Astrocyte (in vitro differentiated cells and primary cell): ENCODE measurements around the gene KBTBD12. TPM values are rescaled to one million over a fixed set of nuclear protein-coding genes. Genes with fewer than 3 reads are reported as not detected.

Source experiments
- DNase-seq: peaks from one replicate; pipeline ENCODE4 v3.0.0-alpha.2; 2010; ENCODE audit warnings: low read depth
- FAIRE-seq: peaks from 2 replicates; lab custom pipeline; 2011; peaks lifted over from hg19 to GRCh38; lab: Jason Lieb, UNC
- H2AFZ ChIP-seq: 2 replicates; pipeline ENCODE4 v1.6.0; 2012; ENCODE audit warnings: low read depth, low read length, inconsistent platforms
- H3K27ac ChIP-seq: 2 replicates; pipeline ENCODE4 v1.5.1; 2011; ENCODE audit warnings: low read depth, low read length, inconsistent platforms
- H3K27me3 ChIP-seq: 2 replicates; pipeline ENCODE4 v1.6.0; 2011; ENCODE audit warnings: low read length, inconsistent platforms; ENCODE audit not compliant: insufficient read depth
- H3K36me3 ChIP-seq: 2 replicates; pipeline ENCODE4 v1.5.1; 2011; ENCODE audit warnings: low read length, inconsistent platforms; ENCODE audit not compliant: insufficient read depth
- H3K4me1 ChIP-seq: 2 replicates; pipeline ENCODE4 v1.5.1; 2011; ENCODE audit warnings: low read length, inconsistent platforms; ENCODE audit not compliant: insufficient read depth
- H3K4me2 ChIP-seq: 2 replicates; pipeline ENCODE4 v1.6.0; 2012; ENCODE audit warnings: low read length, inconsistent platforms
- H3K4me3 ChIP-seq: 2 replicates; pipeline ENCODE4 v1.5.1; 2011; ENCODE audit warnings: low read depth, mild to moderate bottlenecking, low read length, inconsistent platforms; ENCODE audit not compliant: insufficient read depth
- H3K79me2 ChIP-seq: 2 replicates; pipeline ENCODE4 v1.6.0; 2012; ENCODE audit warnings: mild to moderate bottlenecking, low read length, inconsistent platforms; ENCODE audit not compliant: insufficient read depth
- H3K9ac ChIP-seq: 2 replicates; pipeline ENCODE4 v1.6.0; 2012; ENCODE audit warnings: mild to moderate bottlenecking, low read length, inconsistent platforms
- H3K9me3 ChIP-seq: 2 replicates; pipeline ENCODE4 v1.5.1; 2012; ENCODE audit warnings: low read depth, mild to moderate bottlenecking, low read length, inconsistent platforms; ENCODE audit not compliant: insufficient read depth
- H4K20me1 ChIP-seq: 2 replicates; pipeline ENCODE4 v1.6.0; 2012; ENCODE audit warnings: low read length, inconsistent platforms; ENCODE audit not compliant: insufficient read depth
- H3K27ac Mint-ChIP-seq: one replicate; pipeline ENCODE4 v1.8.0; 2021; ENCODE audit warnings: mild to moderate bottlenecking, mixed read lengths; ENCODE audit not compliant: unreplicated experiment
- H3K27me3 Mint-ChIP-seq: one replicate; pipeline ENCODE4 v1.8.0; 2021; ENCODE audit warnings: low read depth, mixed read lengths; ENCODE audit not compliant: unreplicated experiment
- H3K36me3 Mint-ChIP-seq: one replicate; pipeline ENCODE4 v1.8.0; 2021; ENCODE audit warnings: low read depth, mixed read lengths; ENCODE audit not compliant: unreplicated experiment
- H3K4me1 Mint-ChIP-seq: one replicate; pipeline ENCODE4 v1.8.0; 2021; ENCODE audit warnings: low read depth, mixed read lengths; ENCODE audit not compliant: unreplicated experiment
- H3K4me3 Mint-ChIP-seq: one replicate; pipeline ENCODE4 v1.8.0; 2021; ENCODE audit warnings: mild to moderate bottlenecking, moderate library complexity, mixed read lengths; ENCODE audit not compliant: unreplicated experiment
- H3K9me3 Mint-ChIP-seq: one replicate; pipeline ENCODE4 v1.8.0; 2021; ENCODE audit warnings: mild to moderate bottlenecking, mixed read lengths; ENCODE audit not compliant: unreplicated experiment
- EZH2 ChIP-seq: IDR thresholded peaks from 2 replicates; pipeline ENCODE4 v1.6.1; 2012; ENCODE audit warnings: mild to moderate bottlenecking, low read length, inconsistent platforms; ENCODE audit not compliant: insufficient read depth
- total RNA-seq: library from RNA; stranded (reverse); gene quantifications from 2 replicates; pipeline ENCODE4 v1.2.1, GENCODE V29; 2021
- TF ChIP-seq, protein P1 (sequence below): IDR thresholded peaks from 2 replicates; pipeline ENCODE4 v1.5.1; 2011; ENCODE audit warnings: low read depth, mild to moderate bottlenecking, inconsistent platforms, low read length, moderate library complexity; ENCODE audit not compliant: insufficient read depth

KBTBD12 gene
- total RNA-seq, 1 donor from 2014 or later, result not detected

DNA sequence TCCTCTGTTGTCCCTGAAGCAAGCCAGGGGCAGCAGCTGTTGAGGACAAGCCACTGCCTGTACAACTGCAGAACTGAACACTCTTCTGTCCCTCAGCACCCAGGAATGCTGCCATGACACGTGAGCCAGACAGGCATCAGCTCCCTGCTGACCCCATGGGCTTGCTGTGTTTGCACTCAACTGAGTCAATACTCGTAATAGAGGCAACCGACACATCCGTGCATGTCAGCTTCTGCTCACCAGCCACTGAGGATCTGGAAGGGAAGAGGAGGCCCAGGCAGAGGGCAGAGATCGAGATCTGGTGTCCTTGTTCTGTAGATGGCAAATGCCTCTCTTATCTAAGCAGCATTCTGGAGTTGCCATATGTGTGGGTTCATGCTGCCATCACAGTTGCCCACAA is 82.9 kb downstream of the KBTBD12 start:
- Histone ChIP-seq H2AFZ (no peak overlapping the region), H3K79me2 (no peaks in the 10 kb centered on the region), H3K4me1 (no peaks in the 10 kb centered on the region), H3K27me3 (no peaks in the 10 kb centered on the region), H3K9me3 (no peaks in the 10 kb centered on the region), H3K4me3 (no peak overlapping the region), H3K36me3 (no peaks in the 10 kb centered on the region), H3K9ac (no peak overlapping the region), H4K20me1 (no peaks in the 10 kb centered on the region), H3K27ac (no peak overlapping the region), H3K4me2 (no peak overlapping the region)
- DNase-seq, result no peak
- H3K36me3 Mint-ChIP-seq, result no peaks in the 10 kb centered on the region
- no peaks in the 10 kb centered on the region for H3K9me3 Mint-ChIP-seq
- no peaks in the 10 kb centered on the region for H3K4me1 Mint-ChIP-seq
- no peak overlapping the region for H3K27ac Mint-ChIP-seq
- no peak overlapping the region for H3K4me3 Mint-ChIP-seq
- no peak for TF ChIP-seq EZH2
- TF ChIP-seq, protein P1, sequence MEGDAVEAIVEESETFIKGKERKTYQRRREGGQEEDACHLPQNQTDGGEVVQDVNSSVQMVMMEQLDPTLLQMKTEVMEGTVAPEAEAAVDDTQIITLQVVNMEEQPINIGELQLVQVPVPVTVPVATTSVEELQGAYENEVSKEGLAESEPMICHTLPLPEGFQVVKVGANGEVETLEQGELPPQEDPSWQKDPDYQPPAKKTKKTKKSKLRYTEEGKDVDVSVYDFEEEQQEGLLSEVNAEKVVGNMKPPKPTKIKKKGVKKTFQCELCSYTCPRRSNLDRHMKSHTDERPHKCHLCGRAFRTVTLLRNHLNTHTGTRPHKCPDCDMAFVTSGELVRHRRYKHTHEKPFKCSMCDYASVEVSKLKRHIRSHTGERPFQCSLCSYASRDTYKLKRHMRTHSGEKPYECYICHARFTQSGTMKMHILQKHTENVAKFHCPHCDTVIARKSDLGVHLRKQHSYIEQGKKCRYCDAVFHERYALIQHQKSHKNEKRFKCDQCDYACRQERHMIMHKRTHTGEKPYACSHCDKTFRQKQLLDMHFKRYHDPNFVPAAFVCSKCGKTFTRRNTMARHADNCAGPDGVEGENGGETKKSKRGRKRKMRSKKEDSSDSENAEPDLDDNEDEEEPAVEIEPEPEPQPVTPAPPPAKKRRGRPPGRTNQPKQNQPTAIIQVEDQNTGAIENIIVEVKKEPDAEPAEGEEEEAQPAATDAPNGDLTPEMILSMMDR, result no peak
- no peak for FAIRE-seq
- H3K27me3 Mint-ChIP-seq, result peaks cover 21% of the 10 kb centered on the region

DNA sequence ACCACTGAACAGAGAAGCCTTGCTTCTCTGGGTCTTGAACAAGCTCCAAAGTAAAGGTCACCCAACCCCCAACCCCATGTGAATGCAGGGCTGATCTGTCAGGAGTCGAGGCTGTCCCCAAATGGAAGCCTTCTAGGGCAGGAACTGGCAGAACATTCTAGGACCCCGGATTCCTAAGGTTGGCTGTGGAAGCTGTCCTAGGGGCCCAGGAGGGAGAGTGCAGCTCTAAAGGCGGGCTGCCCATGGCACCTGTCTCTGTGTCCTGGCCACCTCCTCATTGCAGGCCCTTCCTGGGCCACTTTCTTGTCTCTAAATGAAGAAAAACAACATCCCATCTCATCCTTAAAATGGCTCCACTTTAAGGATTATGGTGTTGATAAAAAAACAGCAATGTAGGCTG is 83.6 kb downstream of the KBTBD12 start:
- TF ChIP-seq, protein P1, result no peak
- TF ChIP-seq EZH2, result no peak
- Mint-ChIP-seq H3K4me1 (no peaks in the 10 kb centered on the region), H3K27ac (no peak overlapping the region), H3K27me3 (peaks cover 24% of the 10 kb centered on the region), H3K36me3 (no peaks in the 10 kb centered on the region), H3K4me3 (no peak overlapping the region), H3K9me3 (no peaks in the 10 kb centered on the region)
- no peak for FAIRE-seq
- Histone ChIP-seq H3K4me1 (no peaks in the 10 kb centered on the region), H3K9me3 (no peaks in the 10 kb centered on the region), H3K4me2 (no peak overlapping the region), H3K27me3 (no peaks in the 10 kb centered on the region), H4K20me1 (no peaks in the 10 kb centered on the region), H3K79me2 (no peaks in the 10 kb centered on the region), H3K36me3 (no peaks in the 10 kb centered on the region), H3K9ac (no peak overlapping the region), H2AFZ (no peak overlapping the region), H3K27ac (no peak overlapping the region), H3K4me3 (no peak overlapping the region)
- DNase-seq, result no peak

DNA sequence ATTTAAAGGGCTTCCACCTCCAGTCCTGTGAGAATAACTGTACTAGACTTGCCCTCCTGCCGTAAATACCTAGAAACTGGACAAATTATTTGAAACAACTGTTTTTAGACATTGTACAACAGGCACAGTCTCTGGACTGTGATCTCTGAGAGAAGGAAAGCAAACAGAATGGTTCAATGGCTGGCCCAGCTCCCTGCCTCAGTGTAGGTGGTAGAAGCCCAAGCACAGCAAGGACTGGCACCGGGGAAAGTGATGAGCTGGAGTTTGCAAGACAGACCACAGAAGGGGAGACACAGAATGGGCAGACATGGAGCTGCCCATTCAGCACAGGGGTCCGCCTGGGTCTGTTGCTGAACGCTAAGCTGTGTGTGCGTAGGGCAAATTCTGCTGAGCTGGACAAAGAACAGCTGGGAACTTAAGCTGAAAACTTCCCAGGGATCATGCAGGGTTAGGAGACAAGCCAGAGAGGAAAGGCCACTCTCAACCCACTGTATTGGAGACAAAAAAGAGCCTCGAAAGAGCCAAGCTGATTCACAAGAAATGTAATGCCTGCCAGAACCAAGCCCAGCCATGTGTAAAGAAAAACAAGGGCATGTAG is 84.6 kb downstream of the KBTBD12 start:
- Histone ChIP-seq H2AFZ (no peak overlapping the region), H3K4me3 (no peak overlapping the region), H3K4me2 (no peak overlapping the region), H3K4me1 (no peaks in the 10 kb centered on the region), H4K20me1 (no peaks in the 10 kb centered on the region), H3K27ac (no peak overlapping the region), H3K9ac (no peak overlapping the region), H3K36me3 (no peaks in the 10 kb centered on the region), H3K79me2 (no peaks in the 10 kb centered on the region), H3K27me3 (no peaks in the 10 kb centered on the region), H3K9me3 (no peaks in the 10 kb centered on the region)
- FAIRE-seq, result no peak
- no peak overlapping the region for H3K27ac Mint-ChIP-seq
- peaks cover 26% of the 10 kb centered on the region for H3K27me3 Mint-ChIP-seq
- no peaks in the 10 kb centered on the region for H3K4me1 Mint-ChIP-seq
- no peaks in the 10 kb centered on the region for H3K9me3 Mint-ChIP-seq
- no peak for DNase-seq
- no peaks in the 10 kb centered on the region for H3K36me3 Mint-ChIP-seq
- no peak overlapping the region for H3K4me3 Mint-ChIP-seq
- no peak for TF ChIP-seq EZH2
- TF ChIP-seq, protein P1, result no peak
